HepG2 (cell line): ENCODE measurements around the gene DIP2C. TPM values are rescaled to one million over a fixed set of nuclear protein-coding genes. Genes with fewer than 3 reads are reported as not detected.

Experiments
- ATAC-seq: fragments of 200-7000 bp; cut with Tn5 transposase; 3 replicates; pipeline ENCODE4 v1.9.1; 2020; ENCODE audit warnings: mild to moderate bottlenecking, moderate library complexity
- BruUV-seq: library from RNA; stranded (reverse); fragments of 400-500 nt; replicated peaks from 2 replicates; lab custom pipeline; 2021; lab: Mats Ljungman, UMichigan
- CTCF ChIA-PET: fragments of 300-600 bp; formaldehyde crosslinking; extraction: SDS; loops from one replicate; lab custom pipeline; 2021; ENCODE audit warnings: low total read pairs, inconsistent platforms, low intra/inter-chr PET ratio; lab: Yijun Ruan, JAX
- POLR2A ChIA-PET: fragments of 350-600 bp; sonication (Branson Sonifier 250); formaldehyde crosslinking; loops from one replicate; lab custom pipeline; 2020; ENCODE audit warnings: antibody characterized with exemption, inconsistent platforms; lab: Yijun Ruan, JAX
- DNase-seq: peaks from one replicate; pipeline ENCODE4 v3.0.0-alpha.2; 2015; ENCODE audit warnings: low spot score
- FAIRE-seq: peaks from 3 replicates; lab custom pipeline; 2011; peaks lifted over from hg19 to GRCh38; lab: Jason Lieb, UNC
- H2AFZ ChIP-seq: one replicate; pipeline ENCODE4 v1.6.1; 2011; ENCODE audit warnings: low read length, inconsistent platforms
- H3K27ac ChIP-seq: fragments of 300-600 bp; 3 replicates; pipeline ENCODE4 v1.8.0; 2011; ENCODE audit warnings: mixed run types, mild to moderate bottlenecking, mixed read lengths, low read length, inconsistent platforms; ENCODE audit not compliant: insufficient read depth; ENCODE audit errors: extremely low read length
- H3K27me3 ChIP-seq, 2 experiments: fragments of 200-600 bp in 1 of 2; 2 replicates in 1 of 2; 3 replicates in 1 of 2; pipeline versions ENCODE4 v1.6.0 to v1.8.0; 2011; ENCODE audit warnings: low read length in 2 of 2, mild to moderate bottlenecking in 2 of 2, moderate library complexity in 2 of 2, inconsistent platforms in 1 of 2; ENCODE audit not compliant: insufficient read depth in 2 of 2, control insufficient read depth in 1 of 2
- H3K36me3 ChIP-seq, 2 experiments: fragments of 200-600 bp in 1 of 2; replicated peaks in 1 of 2; 2 replicates in 1 of 2; 3 replicates in 1 of 2; pipeline versions ENCODE4 v1.5.1 to v1.8.0; 2011; ENCODE audit warnings: low read length in 2 of 2, inconsistent platforms in 1 of 2; ENCODE audit not compliant: insufficient read depth in 2 of 2, control insufficient read depth in 1 of 2
- H3K4me1 ChIP-seq: 2 replicates; pipeline ENCODE4 v1.5.1; 2012; ENCODE audit warnings: low read length, inconsistent platforms; ENCODE audit not compliant: insufficient read depth
- H3K4me2 ChIP-seq: 2 replicates; pipeline ENCODE4 v1.6.0; 2011; ENCODE audit warnings: low read depth, low read length, inconsistent platforms
- H3K4me3 ChIP-seq, 3 experiments: fragments of 200-600 bp in 1 of 3; sonication (generic), shearing (Covaris generic) in 1 of 3; replicated peaks in 1 of 3; 2 replicates each; pipeline ENCODE4 v1.5.1; 2011 to 2016; ENCODE audit warnings: low read length in 3 of 3, inconsistent platforms in 2 of 3, low read depth in 2 of 3, mild to moderate bottlenecking in 2 of 3, control low read depth in 1 of 3, mixed read lengths in 1 of 3; ENCODE audit not compliant: insufficient read depth in 1 of 3
- H3K79me2 ChIP-seq: one replicate; pipeline ENCODE4 v1.6.1; 2011; ENCODE audit warnings: low read length, inconsistent platforms; ENCODE audit not compliant: insufficient read depth
- H3K9ac ChIP-seq: 2 replicates; pipeline ENCODE4 v1.6.0; 2011; ENCODE audit warnings: mild to moderate bottlenecking, low read depth, low read length, inconsistent platforms; ENCODE audit not compliant: insufficient read depth
- H3K9me3 ChIP-seq: 2 replicates; pipeline ENCODE4 v1.5.1; 2012; ENCODE audit warnings: mild to moderate bottlenecking, low read length
- H4K20me1 ChIP-seq: 2 replicates; pipeline ENCODE4 v1.6.0; 2011; ENCODE audit warnings: inconsistent platforms, mild to moderate bottlenecking, low read length, moderate library complexity; ENCODE audit not compliant: insufficient read depth
- ARID5B ChIP-seq: IDR thresholded peaks from 2 replicates; pipeline ENCODE4 v1.4.0; 2020; ENCODE audit warnings: mild to moderate bottlenecking, missing genetic modification reagents
- GATAD1 ChIP-seq: IDR thresholded peaks from 2 replicates; pipeline ENCODE4 v1.6.1; 2016; ENCODE audit warnings: missing genetic modification reagents, missing compliant biosample characterization
- KLF13 ChIP-seq: sonication (generic); formaldehyde crosslinking; IDR thresholded peaks from 2 replicates; pipeline ENCODE4 v1.4.0; 2020; ENCODE audit warnings: mild to moderate bottlenecking, missing genetic modification reagents
- PITX1 ChIP-seq: sonication (generic); formaldehyde crosslinking; IDR thresholded peaks from 2 replicates; pipeline ENCODE4 v1.5.1; 2020; ENCODE audit warnings: mild to moderate bottlenecking, missing genetic modification reagents
- SALL1 ChIP-seq: sonication (generic); formaldehyde crosslinking; IDR thresholded peaks from 2 replicates; pipeline ENCODE4 v1.8.0; 2022; ENCODE audit warnings: mild to moderate bottlenecking, missing genetic modification reagents
- SAP130 ChIP-seq: IDR thresholded peaks from 2 replicates; pipeline ENCODE4 v1.6.1; 2016; ENCODE audit warnings: low read depth
- SOX13 ChIP-seq, 3 experiments: fragments of 450-650 bp in 1 of 3; sonication (generic) in 1 of 3; formaldehyde crosslinking in 1 of 3; IDR thresholded peaks in 2 of 3; conservative IDR thresholded peaks in 1 of 3; 2 replicates each; pipeline versions ENCODE4 v1.5.0 to v1.6.1; 2016 to 2020; ENCODE audit warnings: antibody characterized with exemption in 1 of 3, mild to moderate bottlenecking in 1 of 3, missing compliant biosample characterization in 1 of 3, missing genetic modification reagents in 1 of 3, moderate library complexity in 1 of 3
- SOX6 ChIP-seq, 2 experiments: fragments of 450-650 bp in 1 of 2; sonication (generic) in 1 of 2; formaldehyde crosslinking in 1 of 2; IDR thresholded peaks; 2 replicates each; pipeline versions ENCODE4 v1.4.0 to v1.6.1; 2017 to 2020; ENCODE audit warnings: antibody characterized with exemption in 1 of 2, mild to moderate bottlenecking in 1 of 2, missing genetic modification reagents in 1 of 2
- TAF1 ChIP-seq: sonication (generic); formaldehyde crosslinking; IDR thresholded peaks from 2 replicates; pipeline ENCODE4 v1.4.0; 2020; ENCODE audit warnings: missing genetic modification reagents
- ZNF232 ChIP-seq: sonication (generic); formaldehyde crosslinking; IDR thresholded peaks from 2 replicates; pipeline ENCODE4 v1.4.0; 2020; ENCODE audit warnings: missing genetic modification reagents, borderline replicate concordance
- ZNF562 ChIP-seq: sonication (generic); formaldehyde crosslinking; IDR thresholded peaks from 2 replicates; pipeline ENCODE4 v1.8.0; 2022; ENCODE audit warnings: missing genetic modification reagents, borderline replicate concordance
- ZNF644 ChIP-seq: IDR thresholded peaks from 2 replicates; pipeline ENCODE4 v1.6.1; 2016; ENCODE audit warnings: low read depth
- ZNF687 ChIP-seq: sonication (generic); formaldehyde crosslinking; IDR thresholded peaks from 2 replicates; pipeline ENCODE4 v1.5.1; 2020; ENCODE audit warnings: mild to moderate bottlenecking, missing genetic modification reagents, moderate library complexity
- ZSCAN29 ChIP-seq: sonication (generic); formaldehyde crosslinking; conservative IDR thresholded peaks from 2 replicates; pipeline ENCODE4 v1.4.0; 2020; ENCODE audit warnings: mild to moderate bottlenecking, missing genetic modification reagents
- WGBS: methylation state at CpG from one replicate; pipeline ENCODE4 v1.1.6; 2017; ENCODE audit warnings: low lambda C conversion rate; 5-methylcytosine and 5-hydroxymethylcytosine counted together
- in situ Hi-C: cut with HindIII; loops from 2 replicates; pipeline ENCODE4 v1.10.0; 2017; ENCODE audit warnings: low pct_unique_long_range_greater_than_20kb; ENCODE audit not compliant: extremely low pct_ligation_motif_present
- intact Hi-C: fragments of 100-400 bp; cut with micrococcal nuclease; formaldehyde crosslinking; loops from one replicate; pipeline ENCODE4 v1.10.0; 2022; ENCODE audit not compliant: unreplicated experiment
- polyA plus RNA-seq, 8 experiments: library from polyadenylated mRNA; depleted of rRNA in 3 of 8; stranded (reverse) in 7 of 8; unstranded in 1 of 8; fragments of >200 nt; fragmentation: Illumina TruSeq in 4 of 8; extraction: Trizol in 4 of 8; gene quantifications; 2 replicates each; pipeline versions ENCODE4 v1.2.1 to v1.2.3, GENCODE V29; 2011 to 2016; ENCODE audit warnings: low read depth in 4 of 8, missing spikeins in 1 of 8, mixed read lengths in 1 of 8; ENCODE audit not compliant: insufficient read depth in 1 of 8
- total RNA-seq, 5 experiments: library from RNA; depleted of rRNA; stranded (reverse); fragments of >200 nt; fragmentation: Illumina TruSeq; extraction: Trizol; gene quantifications; 2 replicates each; pipeline ENCODE4 v1.2.3, GENCODE V29; 2016; ENCODE audit warnings: low read depth in 1 of 5

The DIP2C gene
- total and polyA plus RNA-seq, 2 of the 13 experiments (the other 11 are each of a cell fraction or from before 2014, with no cell fraction given) = 2.2 to 2.7 TPM

- H4K20me1 ChIP-seq = no peaks in the 10 kb centered on the region
- no peak overlapping the region for H2AFZ ChIP-seq
- BruUV-seq = no TSS peak
- H3K79me2 ChIP-seq = no peaks in the 10 kb centered on the region
- WGBS = 29% methylated on average over 6 of the region's 7 CpGs
- ATAC-seq (peak; percentile 82), FAIRE-seq (peak; percentile 15), DNase-seq (peak; percentile 12)
- no peaks in the 10 kb centered on the region for H3K36me3 ChIP-seq
- H3K4me3 ChIP-seq = no peak overlapping the region
- H3K27ac ChIP-seq = no peak overlapping the region
- no peak overlapping the region for H3K9ac ChIP-seq
- no peaks in the 10 kb centered on the region for H3K27me3 ChIP-seq
- H3K9me3 ChIP-seq = no peaks in the 10 kb centered on the region
- peak overlapping the region; percentile 5 for H3K4me2 ChIP-seq
- in situ Hi-C loops = no loop called here
- ChIA-PET CTCF (no interaction called here), POLR2A (no interaction called here)
- peaks cover 17% of the 10 kb centered on the region for H3K4me1 ChIP-seq
- intact Hi-C loops = no loop called here
- no peak for TF ChIP-seq ZNF687 (CRISPR knock-in tag)
- no peak for TF ChIP-seq TAF1 (CRISPR knock-in tag)
- no peak for TF ChIP-seq GATAD1 (CRISPR knock-in tag)
- no peak for TF ChIP-seq ZSCAN29 (CRISPR knock-in tag)
- TF ChIP-seq SAP130 (CRISPR knock-in tag) = no peak
- TF ChIP-seq PITX1 = peak; percentile 17; the same call in 1 of the 2 replicates
- TF ChIP-seq KLF13 (CRISPR knock-in tag) = no peak
- no peak for TF ChIP-seq SOX13 (IDR thresholded peaks at IDR 0.05)
- TF ChIP-seq SOX13 (CRISPR knock-in tag; conservative IDR thresholded peaks at IDR 0.05 in 1 of 2, IDR thresholded peaks at IDR 0.05 in 1 of 2) = peak in 1 of 2 experiments; percentile 52; a peak in 1 of 4 replicates
- peak; percentile 29; the same call in 1 of the 2 replicates for TF ChIP-seq SALL1 (CRISPR knock-in tag)
- TF ChIP-seq SOX6 (IDR thresholded peaks at IDR 0.05) = no peak
- TF ChIP-seq SOX6 (CRISPR knock-in tag; IDR thresholded peaks at IDR 0.05) = peak; percentile 46; the same call in 1 of the 2 replicates
- peak; percentile 33; the same call in 1 of the 2 replicates for TF ChIP-seq ARID5B
- TF ChIP-seq ZNF232 = no peak
- no peak for TF ChIP-seq ZNF644 (CRISPR knock-in tag)
- no peak for TF ChIP-seq ZNF562 (CRISPR knock-in tag)
Observed at GRCh38 chr10:533186-533585, 156.3 kb downstream of the DIP2C start.
